Tibial nerve (tissue), 4 donors: Measurements from ENCODE around the gene GUCY1B1. TPM values are rescaled to one million over a fixed set of nuclear protein-coding genes. Genes with fewer than 3 reads are reported as not detected.
"Not testable (repeated sequence)": the region's sequence is repeated elsewhere in the genome, so short reads cannot be mapped to it uniquely, and the experiment has no call there.

Experiments
- DNase-seq, 2 donors: peaks; one replicate each; pipeline ENCODE4 v3.0.0-alpha.2; 2019; ENCODE audit warnings: low spot score in 2 of 2
- H3K27ac ChIP-seq, 4 donors: fragments of 200-600 bp; sonication (generic) in 3 of 4; one replicate each; pipeline ENCODE4 v1.5.1; 2017 to 2019; ENCODE audit warnings: mild to moderate bottlenecking in 1 of 4
- H3K27me3 ChIP-seq, 2 donors: fragments of 200-600 bp; sonication (generic) in 1 of 2; one replicate each; pipeline versions ENCODE4 v1.5.1 to v1.6.0; 2017 to 2019
- H3K36me3 ChIP-seq, 3 donors: fragments of 200-600 bp; sonication (generic); one replicate each; pipeline ENCODE4 v1.5.1; 2018 to 2019
- H3K4me1 ChIP-seq, 4 donors: fragments of 200-600 bp; sonication (generic) in 3 of 4; one replicate each; pipeline ENCODE4 v1.5.1; 2017 to 2019
- H3K4me3 ChIP-seq, 4 donors: fragments of 200-600 bp; sonication (generic) in 3 of 4; one replicate each; pipeline ENCODE4 v1.5.1; 2017 to 2019; ENCODE audit warnings: mild to moderate bottlenecking in 1 of 4, moderate library complexity in 1 of 4
- H3K9me3 ChIP-seq, 4 donors: fragments of 200-600 bp; sonication (generic) in 3 of 4; one replicate each; pipeline ENCODE4 v1.5.1; 2017 to 2019
- CTCF ChIP-seq, 5 experiments: fragments of 200-600 bp in 3 of 5; fragments of 450-650 bp in 2 of 5; sonication (generic) in 3 of 5; IDR thresholded peaks; one replicate each; pipeline ENCODE4 v1.5.1; 2016 to 2019; ENCODE audit warnings: antibody characterized with exemption in 5 of 5, mild to moderate bottlenecking in 3 of 5, moderate library complexity in 2 of 5
- EP300 ChIP-seq, 2 donors: sonication (generic); formaldehyde crosslinking; IDR thresholded peaks; one replicate each; pipeline ENCODE4 v1.6.1; 2017; ENCODE audit warnings: antibody characterized with exemption in 2 of 2, mild to moderate bottlenecking in 1 of 2
- POLR2A ChIP-seq, 2 donors: fragments of 450-650 bp; IDR thresholded peaks; one replicate each; pipeline ENCODE4 v1.6.1; 2017; ENCODE audit warnings: antibody characterized with exemption in 2 of 2, mild to moderate bottlenecking in 2 of 2, moderate library complexity in 2 of 2
- WGBS, 2 donors: methylation state at CpG; one replicate each; pipeline ENCODE4 v1.1.5; 2018; 5-methylcytosine and 5-hydroxymethylcytosine counted together
- total RNA-seq, 4 donors: library from RNA; depleted of rRNA; stranded (reverse); fragments of >200 nt; gene quantifications; one replicate each; pipeline ENCODE4 v1.1.0, GENCODE V29; 2016

The GUCY1B1 gene
- total RNA-seq, 4 donors from 2014 or later: 8.6 to 17.5 (median 12.3) TPM

GRCh38 chr4:155794589-155795236 is 35.9 kb downstream of the GUCY1B1 start:
- DNase-seq: no peak
- TF ChIP-seq CTCF (IDR thresholded peaks at IDR 0.05): no peak
- no peak for TF ChIP-seq POLR2A (IDR thresholded peaks at IDR 0.05)
- no peak for TF ChIP-seq EP300 (IDR thresholded peaks at IDR 0.05)
- Histone ChIP-seq H3K27ac (no peak overlapping the region), H3K4me3 (no peak overlapping the region), H3K36me3 (no peaks in the 10 kb centered on the region), H3K9me3 (no peaks in the 10 kb centered on the region), H3K4me1 (peaks cover 0 to under 1% (median 0%) of the 10 kb centered on the region in 4 donors), H3K27me3 (no peaks in the 10 kb centered on the region)
- WGBS, 2 donors: 80 to 96% methylated on average over 1 of the region's 1 CpG

GRCh38 chr4:155795991-155796390 is 37.2 kb downstream of the GUCY1B1 start:
- no peaks in the 10 kb centered on the region for H3K9me3 ChIP-seq
- TF ChIP-seq CTCF (IDR thresholded peaks at IDR 0.05): no peak
- TF ChIP-seq POLR2A (IDR thresholded peaks at IDR 0.05): no peak
- no peak for TF ChIP-seq EP300 (IDR thresholded peaks at IDR 0.05)
- H3K4me3 ChIP-seq: no peak overlapping the region
- H3K36me3 ChIP-seq: no peaks in the 10 kb centered on the region
- DNase-seq: no peak
- no peaks in the 10 kb centered on the region for H3K27me3 ChIP-seq
- H3K4me1 ChIP-seq: no peaks in the 10 kb centered on the region
- 54 to 66% methylated on average over 3 of the region's 3 CpGs for WGBS, 2 donors
- no peak overlapping the region for H3K27ac ChIP-seq

GRCh38 chr4:155797581-155797980 is 38.8 kb downstream of the GUCY1B1 start:
- WGBS, 2 donors: 93 to 97% methylated on average over 4 of the region's 4 CpGs
- DNase-seq, H3K4me1 ChIP-seq, H3K4me3 ChIP-seq, H3K27ac ChIP-seq, H3K27me3 ChIP-seq, H3K36me3 ChIP-seq, H3K9me3 ChIP-seq: not testable (repeated sequence)

GRCh38 chr4:155799116-155799793 is 40.4 kb downstream of the GUCY1B1 start:
- no peaks in the 10 kb centered on the region for H3K27me3 ChIP-seq
- no peak overlapping the region for H3K4me3 ChIP-seq
- 64 to 66% methylated on average over 5 of the region's 5 CpGs for WGBS, 2 donors
- peaks cover 0 to 18% (median 0%) of the 10 kb centered on the region in 3 donors for H3K36me3 ChIP-seq
- H3K4me1 ChIP-seq: no peaks in the 10 kb centered on the region
- no peak for DNase-seq
- H3K27ac ChIP-seq: no peak overlapping the region
- no peak for TF ChIP-seq POLR2A (IDR thresholded peaks at IDR 0.05)
- TF ChIP-seq CTCF (IDR thresholded peaks at IDR 0.05): no peak
- no peak for TF ChIP-seq EP300 (IDR thresholded peaks at IDR 0.05)
- no peaks in the 10 kb centered on the region for H3K9me3 ChIP-seq

- DNase-seq: no peak
- H3K27ac ChIP-seq: no peak overlapping the region
- WGBS, 2 donors: 84 to 86% methylated on average over 8 of the region's 8 CpGs
- no peaks in the 10 kb centered on the region for H3K27me3 ChIP-seq
- H3K4me1 ChIP-seq: no peaks in the 10 kb centered on the region
- peaks cover 0 to 23% (median 0%) of the 10 kb centered on the region in 3 donors for H3K36me3 ChIP-seq
- no peak overlapping the region for H3K4me3 ChIP-seq
- H3K9me3 ChIP-seq: no peaks in the 10 kb centered on the region
- TF ChIP-seq POLR2A (IDR thresholded peaks at IDR 0.05) (no peak), EP300 (IDR thresholded peaks at IDR 0.05) (no peak), CTCF (IDR thresholded peaks at IDR 0.05) (no peak)
Observed at GRCh38 chr4:155799794-155800123, 40.9 kb downstream of the GUCY1B1 start.
